A673 (cell line): ENCODE results near the gene GPR119. TPM values are rescaled to one million over a fixed set of nuclear protein-coding genes. Genes with fewer than 3 reads are reported as not detected.
"Not testable (repeated sequence)": the region's sequence is repeated elsewhere in the genome, so short reads cannot be mapped to it uniquely, and the experiment has no call there.

Experiments used
- BruUV-seq: library from RNA; stranded (reverse); fragments of 400-500 nt; replicated peaks from 2 replicates; lab custom pipeline; 2021; lab: Mats Ljungman, UMichigan
- CTCF ChIA-PET: fragments of 300-600 bp; sonication (Branson Sonifier 250); formaldehyde crosslinking; loops from one replicate; lab custom pipeline; 2022; ENCODE audit warnings: antibody characterized with exemption; lab: Charles Lee
- POLR2A ChIA-PET: fragments of 300-600 bp; sonication (Branson Sonifier 250); formaldehyde crosslinking; loops from one replicate; lab custom pipeline; 2022; ENCODE audit warnings: antibody characterized with exemption; ENCODE audit not compliant: low non-redundant PET; lab: Charles Lee
- DNase-seq: peaks from one replicate; pipeline ENCODE4 v3.0.0-alpha.2; 2015; ENCODE audit warnings: low spot score
- H3K27ac ChIP-seq: fragments of 200-600 bp; sonication (generic); 2 replicates; pipeline ENCODE4 v1.5.1; 2016; ENCODE audit warnings: mixed run types, low read depth, mild to moderate bottlenecking, mixed read lengths, antibody characterized with exemption, low read length; ENCODE audit not compliant: poor library complexity, severe bottlenecking
- H3K27me3 ChIP-seq: fragments of 200-600 bp; sonication (generic); replicated peaks from 2 replicates; pipeline ENCODE4 v1.6.1; 2017; ENCODE audit warnings: mixed run types, low read depth, mild to moderate bottlenecking, mixed read lengths, antibody characterized with exemption, low read length; ENCODE audit not compliant: insufficient read depth, poor library complexity
- H3K36me3 ChIP-seq: fragments of 200-600 bp; sonication (generic); 2 replicates; pipeline ENCODE4 v1.6.1; 2016; ENCODE audit warnings: mixed run types, mild to moderate bottlenecking, mixed read lengths, antibody characterized with exemption, low read length; ENCODE audit not compliant: insufficient read depth, poor library complexity, severe bottlenecking
- H3K4me1 ChIP-seq: fragments of 200-600 bp; sonication (generic); 2 replicates; pipeline ENCODE4 v1.6.1; 2017; ENCODE audit warnings: mixed run types, mild to moderate bottlenecking, mixed read lengths, antibody characterized with exemption, low read length; ENCODE audit not compliant: insufficient read depth, poor library complexity, severe bottlenecking
- H3K4me3 ChIP-seq: fragments of 200-600 bp; sonication (generic); 2 replicates; pipeline ENCODE4 v1.5.1; 2016; ENCODE audit warnings: low read depth, mixed run types, mild to moderate bottlenecking, mixed read lengths, low read length; ENCODE audit not compliant: poor library complexity, severe bottlenecking
- H3K9me3 ChIP-seq: fragments of 200-600 bp; sonication (generic); 2 replicates; pipeline ENCODE4 v1.6.1; 2016; ENCODE audit warnings: mixed run types, low read depth, mild to moderate bottlenecking, mixed read lengths, antibody characterized with exemption, low read length; ENCODE audit not compliant: poor library complexity, severe bottlenecking
- CTCF ChIP-seq: fragments of 300-800, 200-600 bp; sonication (generic); conservative IDR thresholded peaks from 2 replicates; pipeline ENCODE4 v1.5.1; 2017; ENCODE audit warnings: low read depth, mild to moderate bottlenecking, antibody characterized with exemption, low read length, moderate library complexity, mixed read lengths
- EZH2 ChIP-seq: fragments of 200-600 bp; sonication (generic); IDR thresholded peaks from 2 replicates; pipeline ENCODE4 v1.6.1; 2017; ENCODE audit warnings: borderline replicate concordance, low read depth, mild to moderate bottlenecking, mixed read lengths, antibody characterized with exemption, low read length; ENCODE audit not compliant: poor library complexity, severe bottlenecking
- intact Hi-C: fragments of 100-400 bp; cut with micrococcal nuclease; formaldehyde crosslinking; loops from one replicate; pipeline ENCODE4 v1.10.0; 2022; ENCODE audit not compliant: unreplicated experiment
- total RNA-seq: library from RNA; stranded (reverse); gene quantifications from 2 replicates; pipeline ENCODE4 v1.2.3, GENCODE V29; 2021

Gene GPR119
- total RNA-seq, 1 experiment from 2014 or later = not detected

GRCh38 chrX:130343411-130343810, 42.1 kb downstream of the GPR119 start:
- Histone ChIP-seq H3K36me3 (no peaks in the 10 kb centered on the region), H3K4me3 (no peak overlapping the region), H3K27me3 (no peaks in the 10 kb centered on the region), H3K4me1 (no peaks in the 10 kb centered on the region), H3K27ac (no peak overlapping the region), H3K9me3 (no peaks in the 10 kb centered on the region)
- intact Hi-C loops = no loop called here
- DNase-seq = no peak
- TF ChIP-seq CTCF (no peak), EZH2 (no peak)
- CTCF ChIA-PET = no interaction called here
- POLR2A ChIA-PET = no interaction called here
- BruUV-seq = no TSS peak

- Histone ChIP-seq H3K27me3 (no peaks in the 10 kb centered on the region), H3K4me1 (no peaks in the 10 kb centered on the region), H3K9me3 (no peaks in the 10 kb centered on the region), H3K27ac (peak overlapping the region; percentile 78), H3K36me3 (no peaks in the 10 kb centered on the region), H3K4me3 (peak overlapping the region; percentile 69)
- CTCF ChIA-PET = no interaction called here
- BruUV-seq = TSS peak; percentile 49
- DNase-seq = no peak
- POLR2A ChIA-PET = no interaction called here
- TF ChIP-seq EZH2 = no peak
- TF ChIP-seq CTCF = no peak
- intact Hi-C loops = no loop called here
Observed at GRCh38 chrX:130340271-130340670, 45.2 kb downstream of the GPR119 start.

- CTCF ChIA-PET = no interaction called here
- H3K4me1 ChIP-seq = no peaks in the 10 kb centered on the region
- TF ChIP-seq CTCF (no peak), EZH2 (no peak)
- peak; percentile 78 for DNase-seq
- H3K27me3 ChIP-seq = no peaks in the 10 kb centered on the region
- no peaks in the 10 kb centered on the region for H3K9me3 ChIP-seq
- intact Hi-C loops = loop anchor here (10.0 kb wide), 1 partner anchor 575 kb away; no protein-coding TSS in a partner anchor
- BruUV-seq = no TSS peak
- POLR2A ChIA-PET = interaction anchor here (0.7 kb wide), 1 partner anchor 231 kb away, joined by 3 read pairs; no protein-coding TSS in a partner anchor
- H3K36me3 ChIP-seq = no peaks in the 10 kb centered on the region
- peak within 1 kb of the TSS; percentile 78 for H3K27ac ChIP-seq
- peak within 1 kb of the TSS; percentile 69 for H3K4me3 ChIP-seq
Observed at GRCh38 chrX:130339408-130340222, 45.9 kb downstream of the GPR119 start, which contains the start of gene SLC25A14. Gene SLC25A14, plus strand, starts transcription at chrX:130339919. Its CDS starts 360 bp downstream, at chrX:130340279.

GRCh38 chrX:130338869-130339268, 46.6 kb downstream of the GPR119 start:
- POLR2A ChIA-PET = interaction anchor here (0.7 kb wide), 1 partner anchor 230 kb away, joined by 3 read pairs; no protein-coding TSS in a partner anchor
- peak overlapping the region; percentile 69 for H3K4me3 ChIP-seq
- intact Hi-C loops = loop anchor here (10.0 kb wide), 1 partner anchor 576 kb away; no protein-coding TSS in a partner anchor
- H3K27me3 ChIP-seq, BruUV-seq, CTCF ChIA-PET, DNase-seq, H3K4me1 ChIP-seq, H3K36me3 ChIP-seq, H3K9me3 ChIP-seq: not testable (repeated sequence)
- H3K27ac ChIP-seq = peak overlapping the region; percentile 78
